ENCODE data around the gene BABAM2. TPM values are rescaled to one million over a fixed set of nuclear protein-coding genes. Genes with fewer than 3 reads are reported as not detected.
"Not testable (repeated sequence)": the region's sequence is repeated elsewhere in the genome, so short reads cannot be mapped to it uniquely, and the experiment has no call there.

Gene BABAM2
- total RNA-seq, 1 experiment from 2014 or later: 46.1 TPM

DNA sequence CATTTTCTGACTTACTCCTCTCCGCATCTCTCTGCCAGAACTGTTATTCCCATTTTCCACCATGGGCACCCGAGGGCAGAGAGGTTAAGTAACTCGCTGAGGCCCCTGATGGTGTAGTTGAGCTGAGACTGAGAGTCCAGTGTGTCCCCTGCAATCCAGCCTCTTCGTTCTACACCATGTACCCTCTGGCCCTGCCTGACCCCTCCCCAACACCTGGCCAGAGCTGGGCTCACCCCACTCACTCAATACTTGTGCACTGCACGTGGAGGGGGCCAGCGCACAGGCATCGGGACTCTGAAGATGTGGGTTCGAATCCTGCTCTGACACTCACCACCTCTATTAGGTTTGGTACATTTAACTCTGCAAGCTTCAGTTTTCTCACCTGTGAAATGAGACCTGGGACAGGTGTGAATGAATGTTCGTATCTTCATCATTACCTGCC lies 477.8 kb downstream of the BABAM2 start:
- H3K27me3 ChIP-seq (ENCODE audit: insufficient read depth, low read depth): no peaks in the 10 kb centered on the region
- POLR2A ChIA-PET (ENCODE audit: unreplicated experiment): no interaction called here
- peaks cover 50% of the 10 kb centered on the region for H3F3A ChIP-seq (ENCODE audit: insufficient read depth, low read depth)
- H3K4me3 ChIP-seq: no peak overlapping the region
- H3K4me1 ChIP-seq (replicated peaks; ENCODE audit: insufficient read depth): peaks cover 69% of the 10 kb centered on the region
- TF ChIP-seq EZH2 (IDR thresholded peaks at IDR 0.05; ENCODE audit: low read depth): no peak
- TF ChIP-seq, protein P1, sequence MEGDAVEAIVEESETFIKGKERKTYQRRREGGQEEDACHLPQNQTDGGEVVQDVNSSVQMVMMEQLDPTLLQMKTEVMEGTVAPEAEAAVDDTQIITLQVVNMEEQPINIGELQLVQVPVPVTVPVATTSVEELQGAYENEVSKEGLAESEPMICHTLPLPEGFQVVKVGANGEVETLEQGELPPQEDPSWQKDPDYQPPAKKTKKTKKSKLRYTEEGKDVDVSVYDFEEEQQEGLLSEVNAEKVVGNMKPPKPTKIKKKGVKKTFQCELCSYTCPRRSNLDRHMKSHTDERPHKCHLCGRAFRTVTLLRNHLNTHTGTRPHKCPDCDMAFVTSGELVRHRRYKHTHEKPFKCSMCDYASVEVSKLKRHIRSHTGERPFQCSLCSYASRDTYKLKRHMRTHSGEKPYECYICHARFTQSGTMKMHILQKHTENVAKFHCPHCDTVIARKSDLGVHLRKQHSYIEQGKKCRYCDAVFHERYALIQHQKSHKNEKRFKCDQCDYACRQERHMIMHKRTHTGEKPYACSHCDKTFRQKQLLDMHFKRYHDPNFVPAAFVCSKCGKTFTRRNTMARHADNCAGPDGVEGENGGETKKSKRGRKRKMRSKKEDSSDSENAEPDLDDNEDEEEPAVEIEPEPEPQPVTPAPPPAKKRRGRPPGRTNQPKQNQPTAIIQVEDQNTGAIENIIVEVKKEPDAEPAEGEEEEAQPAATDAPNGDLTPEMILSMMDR (conservative IDR thresholded peaks at IDR 0.05): no peak
- H4K20me1 ChIP-seq (ENCODE audit: insufficient read depth): no peaks in the 10 kb centered on the region
- DNase-seq: no peak
- no peak overlapping the region for H2AFZ ChIP-seq
- no peak overlapping the region for H3K27ac ChIP-seq
- H3K36me3 ChIP-seq (ENCODE audit: low read depth): no peaks in the 10 kb centered on the region
- intact Hi-C loops (cut with micrococcal nuclease; ENCODE audit: unreplicated experiment): no loop called here
- no peaks in the 10 kb centered on the region for H3K9me3 ChIP-seq (ENCODE audit: insufficient read depth, low read depth)
- BruUV-seq (replicated peaks): no TSS peak
- no peaks in the 10 kb centered on the region for H3K9me2 ChIP-seq (ENCODE audit: insufficient read depth)
- CTCF ChIA-PET: no interaction called here
- H3K4me2 ChIP-seq: no peak overlapping the region
- H3K79me2 ChIP-seq (ENCODE audit: low read depth): no peaks in the 10 kb centered on the region

GRCh38 chr2:28369358-28369757 lies 478.8 kb downstream of the BABAM2 start:
- Histone ChIP-seq H3F3A (ENCODE audit: insufficient read depth, low read depth) (peaks cover 54% of the 10 kb centered on the region), H3K36me3 (ENCODE audit: low read depth) (no peaks in the 10 kb centered on the region), H3K9me2 (ENCODE audit: insufficient read depth) (no peaks in the 10 kb centered on the region), H3K4me1 (replicated peaks; ENCODE audit: insufficient read depth) (peaks cover 69% of the 10 kb centered on the region), H3K27me3 (ENCODE audit: insufficient read depth, low read depth) (no peaks in the 10 kb centered on the region), H3K4me2 (peak overlapping the region; percentile 55), H3K9me3 (ENCODE audit: insufficient read depth, low read depth) (no peaks in the 10 kb centered on the region), H3K27ac (no peak overlapping the region), H3K79me2 (ENCODE audit: low read depth) (no peaks in the 10 kb centered on the region), H4K20me1 (ENCODE audit: insufficient read depth) (no peaks in the 10 kb centered on the region), H3K4me3 (no peak overlapping the region), H2AFZ (no peak overlapping the region)
- POLR2A ChIA-PET (ENCODE audit: unreplicated experiment): interaction anchor here (0.7 kb wide), 1 partner anchor 12 kb away, joined by 4 read pairs; no protein-coding TSS in a partner anchor
- intact Hi-C loops (cut with micrococcal nuclease; ENCODE audit: unreplicated experiment): no loop called here
- no TSS peak for BruUV-seq (replicated peaks)
- CTCF ChIA-PET: no interaction called here
- DNase-seq: no peak
- no peak for TF ChIP-seq EZH2 (IDR thresholded peaks at IDR 0.05; ENCODE audit: low read depth)
- TF ChIP-seq, protein P1 (conservative IDR thresholded peaks at IDR 0.05): no peak

DNA sequence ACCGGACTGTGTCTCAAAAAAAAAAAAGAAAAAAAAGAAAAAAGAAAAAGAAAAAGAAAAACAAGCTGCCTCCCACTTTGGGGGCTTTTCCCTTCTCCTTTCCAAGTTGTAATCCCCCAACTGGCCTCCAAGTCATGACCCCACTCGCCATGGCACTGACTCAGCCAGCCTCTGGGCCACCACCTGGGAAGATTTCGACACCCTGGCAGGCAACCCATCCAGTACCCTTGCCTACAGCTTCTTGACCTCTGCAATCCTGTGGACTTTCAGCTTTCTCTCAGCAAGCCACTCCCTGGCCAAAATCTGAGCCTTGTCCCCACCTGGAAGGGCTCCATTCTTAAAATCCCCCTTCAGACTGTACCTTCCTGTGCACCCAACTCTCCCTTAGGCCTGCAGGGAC lies 479.8 kb downstream of the BABAM2 start:
- DNase-seq: peak in 1 of 2 experiments; percentile 78
- Histone ChIP-seq H3K9me3 (ENCODE audit: insufficient read depth, low read depth) (no peaks in the 10 kb centered on the region), H3K27ac (peak overlapping the region; percentile 21)

GRCh38 chr2:28371728-28372127 lies 481.2 kb downstream of the BABAM2 start:
- H3K79me2 ChIP-seq (ENCODE audit: low read depth); intact Hi-C loops (cut with micrococcal nuclease; ENCODE audit: unreplicated experiment); H3K4me2 ChIP-seq; H3K27ac ChIP-seq; DNase-seq; H3K9me3 ChIP-seq (ENCODE audit: insufficient read depth, low read depth); H3K27me3 ChIP-seq (ENCODE audit: insufficient read depth, low read depth); H4K20me1 ChIP-seq (ENCODE audit: insufficient read depth); H3K9me2 ChIP-seq (ENCODE audit: insufficient read depth); H3K4me3 ChIP-seq; POLR2A ChIA-PET (ENCODE audit: unreplicated experiment); CTCF ChIA-PET; BruUV-seq (replicated peaks); H3K36me3 ChIP-seq (ENCODE audit: low read depth); H2AFZ ChIP-seq: not testable (repeated sequence)
- Histone ChIP-seq H3K4me1 (replicated peaks; ENCODE audit: insufficient read depth) (peaks cover 45% of the 10 kb centered on the region), H3F3A (ENCODE audit: insufficient read depth, low read depth) (peaks cover 37% of the 10 kb centered on the region)

More for the DNA sequence above, 479.8 kb downstream of the BABAM2 start:
- Histone ChIP-seq H3K27me3 (ENCODE audit: insufficient read depth, low read depth) (no peaks in the 10 kb centered on the region), H3K4me3 (no peak overlapping the region), H3K79me2 (ENCODE audit: low read depth) (no peaks in the 10 kb centered on the region), H3K9me2 (ENCODE audit: insufficient read depth) (no peaks in the 10 kb centered on the region), H3F3A (ENCODE audit: insufficient read depth, low read depth) (peaks cover 45% of the 10 kb centered on the region), H3K36me3 (ENCODE audit: low read depth) (no peaks in the 10 kb centered on the region), H3K4me1 (replicated peaks; ENCODE audit: insufficient read depth) (peaks cover 59% of the 10 kb centered on the region), H3K4me2 (peak overlapping the region; percentile 55), H4K20me1 (ENCODE audit: insufficient read depth) (no peaks in the 10 kb centered on the region), H2AFZ (no peak overlapping the region)
- TF ChIP-seq, protein P1 (conservative IDR thresholded peaks at IDR 0.05): no peak
- no peak for TF ChIP-seq EZH2 (IDR thresholded peaks at IDR 0.05; ENCODE audit: low read depth)
- CTCF ChIA-PET: interaction anchor here (0.6 kb wide), 1 partner anchor 647 kb away, joined by 3 read pairs; no protein-coding TSS in a partner anchor
- intact Hi-C loops (cut with micrococcal nuclease; ENCODE audit: unreplicated experiment): no loop called here
- no TSS peak for BruUV-seq (replicated peaks)
- POLR2A ChIA-PET (ENCODE audit: unreplicated experiment): interaction anchor here (0.7 kb wide), 1 partner anchor 378 kb away, joined by 5 read pairs; no protein-coding TSS in a partner anchor
